ENCODE measurements around the gene ADI1. TPM values are rescaled to one million over a fixed set of nuclear protein-coding genes. Genes with fewer than 3 reads are reported as not detected.

Gene ADI1
- total and polyA plus RNA-seq, 12 donors: 50.0 to 160 (median 103) TPM

DNA sequence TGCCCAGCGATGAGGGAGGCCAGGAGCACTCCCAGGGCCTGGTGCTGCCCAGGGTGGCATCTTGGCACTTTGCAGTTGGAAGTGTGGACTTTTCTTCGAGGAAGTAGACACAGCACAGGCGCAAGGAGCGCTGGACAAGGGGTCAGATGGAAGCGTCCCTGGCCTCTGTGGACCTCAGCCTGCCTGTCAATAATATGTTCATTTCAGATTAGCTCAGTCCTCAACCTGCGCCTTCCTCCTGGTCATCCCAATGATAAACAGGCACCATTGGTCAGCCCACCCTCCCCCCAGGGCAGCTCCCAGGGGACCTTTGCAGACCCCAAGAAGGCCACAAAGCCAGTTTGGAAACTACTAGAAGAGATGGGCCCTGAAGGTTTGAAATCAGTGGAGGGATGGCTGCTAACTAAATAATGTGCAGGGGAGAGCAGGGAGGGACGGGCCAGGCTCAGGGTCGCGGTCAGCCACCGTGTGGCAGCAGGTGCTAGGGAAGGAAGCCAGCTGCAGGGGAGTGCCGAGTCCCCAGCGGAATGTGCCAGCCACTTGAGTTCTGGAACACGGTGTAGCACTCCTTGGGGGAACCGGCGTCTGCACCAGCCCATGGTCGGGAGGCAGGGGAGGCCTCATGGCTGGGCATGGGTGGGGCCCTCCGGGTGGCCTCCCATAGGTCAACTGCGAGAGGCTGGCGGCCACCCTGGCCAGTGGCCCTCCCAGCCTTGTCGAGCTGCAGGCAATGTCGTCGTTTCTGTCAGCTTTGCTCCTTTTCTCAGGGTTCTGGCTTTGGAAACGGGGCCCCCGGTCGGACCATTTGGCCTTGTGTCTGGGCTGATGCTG, 59.9 kb downstream of the ADI1 start:
- H3K4me1 ChIP-seq (replicated peaks in 1 of 2): peaks cover 0 to 16% of the 10 kb centered on the region in 2 donors
- intact Hi-C loops (cut with DNase I): loop anchor here in 1 of 2 donors (10.0 kb wide), 1 partner anchor 275 kb away; no protein-coding TSS in a partner anchor
- no peak overlapping the region for H3K27ac ChIP-seq
- H3K36me3 ChIP-seq (replicated peaks in 1 of 2): peaks cover 0 to 24% of the 10 kb centered on the region in 2 donors
- WGBS, 4 donors: 88 to 90% (median 88%) methylated on average over 12 to 25 of the region's 25 CpGs
- peak in 1 of 7 donors; percentile 52 for DNase-seq
- H3K27me3 ChIP-seq: no peaks in the 10 kb centered on the region
- TF ChIP-seq POLR2A (IDR thresholded peaks at IDR 0.05): no peak
- TF ChIP-seq, protein P1, sequence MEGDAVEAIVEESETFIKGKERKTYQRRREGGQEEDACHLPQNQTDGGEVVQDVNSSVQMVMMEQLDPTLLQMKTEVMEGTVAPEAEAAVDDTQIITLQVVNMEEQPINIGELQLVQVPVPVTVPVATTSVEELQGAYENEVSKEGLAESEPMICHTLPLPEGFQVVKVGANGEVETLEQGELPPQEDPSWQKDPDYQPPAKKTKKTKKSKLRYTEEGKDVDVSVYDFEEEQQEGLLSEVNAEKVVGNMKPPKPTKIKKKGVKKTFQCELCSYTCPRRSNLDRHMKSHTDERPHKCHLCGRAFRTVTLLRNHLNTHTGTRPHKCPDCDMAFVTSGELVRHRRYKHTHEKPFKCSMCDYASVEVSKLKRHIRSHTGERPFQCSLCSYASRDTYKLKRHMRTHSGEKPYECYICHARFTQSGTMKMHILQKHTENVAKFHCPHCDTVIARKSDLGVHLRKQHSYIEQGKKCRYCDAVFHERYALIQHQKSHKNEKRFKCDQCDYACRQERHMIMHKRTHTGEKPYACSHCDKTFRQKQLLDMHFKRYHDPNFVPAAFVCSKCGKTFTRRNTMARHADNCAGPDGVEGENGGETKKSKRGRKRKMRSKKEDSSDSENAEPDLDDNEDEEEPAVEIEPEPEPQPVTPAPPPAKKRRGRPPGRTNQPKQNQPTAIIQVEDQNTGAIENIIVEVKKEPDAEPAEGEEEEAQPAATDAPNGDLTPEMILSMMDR (IDR thresholded peaks at IDR 0.05): no peak
- no peaks in the 10 kb centered on the region for H3K9me3 ChIP-seq (replicated peaks in 1 of 3)
- no peak overlapping the region for H3K4me3 ChIP-seq

DNA sequence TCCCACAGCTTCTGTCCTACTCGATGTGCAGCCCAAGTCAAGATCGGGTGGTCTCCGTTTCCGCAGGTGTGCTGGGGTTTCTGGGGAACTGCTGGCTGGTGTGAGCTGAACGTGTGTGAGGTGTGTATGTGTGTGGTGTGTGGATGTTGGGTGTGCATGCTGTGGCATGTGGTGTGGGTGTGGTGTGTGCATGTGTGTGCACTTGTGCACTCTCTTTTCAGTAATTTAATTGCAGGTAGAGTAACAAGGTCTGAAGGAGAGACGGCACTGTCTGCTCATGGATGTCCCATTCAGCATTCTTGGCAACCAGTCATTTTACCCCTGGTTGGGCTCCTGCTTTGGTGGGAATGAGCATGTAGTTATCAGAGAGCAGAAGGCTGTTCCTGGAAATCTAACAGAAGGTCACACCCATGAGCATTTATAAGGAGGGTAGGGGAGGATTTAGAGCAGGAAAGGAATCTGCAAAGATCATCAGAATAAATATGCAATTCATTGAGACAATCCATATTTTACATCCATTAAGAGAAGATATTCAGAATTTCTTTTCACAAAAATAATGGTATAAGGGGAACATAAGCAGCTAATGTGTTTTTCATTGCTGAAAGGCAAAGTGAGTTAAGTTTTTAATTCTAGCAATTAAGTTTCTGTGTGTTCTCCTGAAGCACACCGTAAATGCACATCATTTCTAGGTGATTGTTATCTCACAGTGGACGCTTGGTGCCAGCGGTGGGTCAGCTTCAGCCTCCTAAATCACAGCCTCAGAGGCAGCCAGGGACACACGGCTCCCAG, 60.7 kb downstream of the ADI1 start:
- Histone ChIP-seq H3K4me1 (replicated peaks in 1 of 2) (peaks cover 0 to 16% of the 10 kb centered on the region in 2 donors), H3K36me3 (replicated peaks in 1 of 2) (peaks cover 0 to 25% of the 10 kb centered on the region in 2 donors), H3K9me3 (replicated peaks in 1 of 3) (no peaks in the 10 kb centered on the region), H3K27me3 (no peaks in the 10 kb centered on the region), H3K27ac (no peak overlapping the region), H3K4me3 (no peak overlapping the region)
- intact Hi-C loops (cut with DNase I): loop anchor here in 1 of 2 donors (10.0 kb wide), 1 partner anchor 274 kb away; no protein-coding TSS in a partner anchor
- TF ChIP-seq, protein P1 (IDR thresholded peaks at IDR 0.05): no peak
- no peak for TF ChIP-seq POLR2A (IDR thresholded peaks at IDR 0.05)
- WGBS, 4 donors: 83 to 91% (median 88%) methylated on average over 9 to 10 of the region's 10 CpGs
- DNase-seq: peak in 1 of 7 donors; percentile 47

GRCh38 chr2:3457524-3458395, 61.6 kb downstream of the ADI1 start:
- H3K36me3 ChIP-seq (replicated peaks in 1 of 2): peaks cover 0 to 26% of the 10 kb centered on the region in 2 donors
- peak in 1 of 7 donors; percentile 41 for DNase-seq

More at GRCh38 chr2:3457524-3458395, 61.6 kb downstream of the ADI1 start:
- Histone ChIP-seq H3K4me1 (replicated peaks in 1 of 2) (peaks cover 0 to 16% of the 10 kb centered on the region in 2 donors), H3K9me3 (replicated peaks in 1 of 3) (no peaks in the 10 kb centered on the region), H3K27ac (no peak overlapping the region), H3K27me3 (no peaks in the 10 kb centered on the region), H3K4me3 (no peak overlapping the region)
- WGBS, 4 donors: 91 to 95% (median 93%) methylated on average over 12 to 30 of the region's 30 CpGs
- intact Hi-C loops (cut with DNase I): loop anchor here in 1 of 2 donors (10.0 kb wide), 1 partner anchor 273 kb away; no protein-coding TSS in a partner anchor
- TF ChIP-seq, protein P1 (IDR thresholded peaks at IDR 0.05): no peak
- TF ChIP-seq POLR2A (IDR thresholded peaks at IDR 0.05): no peak

Data from adrenal gland (tissue), 12 donors.